Measurements from ENCODE around the gene DMD.

The DMD gene

GRCh38 chrX:31091819-31092218 lies 2119.5 kb downstream of the DMD start:
- DNase-seq (ENCODE audit: low spot score), result no peak
- no peak for FAIRE-seq

- DNase-seq (ENCODE audit: low spot score) (no peak), FAIRE-seq (no peak)
Measured at GRCh38 chrX:31074522-31074921, 2136.8 kb downstream of the DMD start.

DNA sequence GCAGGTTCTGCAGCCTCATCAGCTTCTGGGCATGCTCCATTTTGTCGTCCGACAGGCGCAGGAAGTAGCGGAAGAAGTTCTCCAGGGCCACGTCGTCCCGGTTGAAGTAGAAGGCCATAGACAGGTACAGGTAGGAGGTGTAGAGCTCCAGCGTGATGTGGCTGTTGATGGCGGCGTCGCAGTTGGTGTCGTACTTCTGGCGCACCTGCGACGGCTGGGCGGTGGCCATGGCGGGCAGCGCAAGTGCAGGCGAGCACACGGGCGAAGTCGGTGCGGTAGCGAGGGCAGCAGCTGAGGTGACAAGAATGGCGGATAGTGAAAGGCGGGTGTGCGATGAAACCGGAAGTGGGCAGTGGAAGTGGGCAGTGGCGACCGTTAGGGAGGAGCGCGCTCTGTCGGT lies 2139.6 kb downstream of the DMD start, which contains the start of gene FTHL17:
Gene FTHL17 (minus strand): TSS at position 317 of the 400 bp plus-strand sequence. CDS start 88 bp downstream, at position 229.
- DNase-seq (ENCODE audit: low spot score), result no peak
- FAIRE-seq, result no peak

DNA sequence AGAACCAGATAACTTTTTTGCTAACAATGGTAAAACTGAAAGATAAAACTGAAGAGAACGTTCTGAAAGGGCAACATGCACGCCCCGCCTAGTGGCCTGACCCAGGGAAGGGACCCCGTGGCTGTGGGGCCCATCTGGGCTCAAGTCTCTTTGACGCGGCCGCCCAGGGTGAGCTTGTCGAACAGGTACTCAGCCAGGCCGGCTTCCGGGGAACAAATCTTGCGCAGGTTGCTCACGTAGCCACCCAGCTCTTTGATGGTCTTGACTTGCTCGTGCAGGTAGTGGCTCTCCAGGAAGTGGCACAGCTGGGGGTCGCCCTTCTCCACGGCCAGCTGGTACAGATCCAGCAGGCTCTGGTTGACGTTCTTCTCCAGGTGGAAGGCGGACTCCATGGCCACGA lies 2140.1 kb downstream of the DMD start:
- DNase-seq (ENCODE audit: low spot score) (no peak), FAIRE-seq (no peak)

DNA sequence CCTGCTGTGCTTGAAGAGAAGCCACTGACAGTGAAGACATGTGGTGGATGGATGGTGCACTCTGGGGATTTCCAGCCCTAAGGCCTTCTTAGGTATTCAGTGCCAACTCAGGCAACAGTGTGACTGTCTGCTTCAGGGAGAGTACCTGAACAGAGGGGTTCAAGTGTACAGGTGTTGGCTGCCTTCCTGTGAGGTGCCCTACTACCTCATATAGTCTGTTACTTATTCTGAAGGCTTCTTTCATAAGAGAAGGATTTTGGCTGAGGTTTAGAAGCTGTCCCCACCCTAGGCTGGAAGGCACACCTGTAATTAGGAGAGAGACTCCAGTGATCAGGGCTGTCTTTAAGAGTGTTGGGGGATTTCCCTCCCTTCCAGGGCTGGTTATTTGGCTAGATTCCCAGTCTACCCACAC lies 2141.3 kb downstream of the DMD start:
- no peak for DNase-seq (ENCODE audit: low spot score)
- FAIRE-seq, result no peak

All from RCC 7860 (cell line).